Activated T-cell treated with anti-CD3 and anti-CD28 coated beads, Interleukin-2, amount 50 U/mL, for 72 hours (primary cell): ENCODE measurements around the gene COL1A1. TPM values are rescaled to one million over a fixed set of nuclear protein-coding genes. Genes with fewer than 3 reads are reported as not detected.

Source experiments
- ATAC-seq, 2 donors: fragments of 150-1000 bp; cut with Tn5 transposase; replicated peaks in 1 of 2; 2 replicates each; pipeline ENCODE4 v1.10.0; 2021; ENCODE audit warnings: moderate library complexity in 2 of 2, mild to moderate bottlenecking in 1 of 2
- DNase-seq, 2 donors: peaks; one replicate each; pipeline ENCODE4 v3.0.0; 2021 to 2022; ENCODE audit warnings: mixed read lengths in 1 of 2
- H3K27ac Mint-ChIP-seq: one replicate; pipeline ENCODE4 v1.8.0; 2022; ENCODE audit warnings: mild to moderate bottlenecking, moderate library complexity, mixed read lengths
- H3K27me3 Mint-ChIP-seq: one replicate; pipeline ENCODE4 v1.8.0; 2022; ENCODE audit warnings: low read depth, mixed read lengths
- H3K36me3 Mint-ChIP-seq, 2 donors: one replicate each; pipeline ENCODE4 v1.8.0; 2022; ENCODE audit warnings: mixed read lengths in 2 of 2, mild to moderate bottlenecking in 1 of 2; ENCODE audit not compliant: insufficient read depth in 2 of 2
- H3K4me1 Mint-ChIP-seq: one replicate; pipeline ENCODE4 v1.8.0; 2022; ENCODE audit warnings: low read depth, mixed read lengths
- H3K4me3 Mint-ChIP-seq, 2 donors: one replicate each; pipeline ENCODE4 v1.8.0; 2022; ENCODE audit warnings: mild to moderate bottlenecking in 2 of 2, mixed read lengths in 2 of 2, moderate library complexity in 2 of 2
- H3K9me3 Mint-ChIP-seq, 2 donors: one replicate each; pipeline ENCODE4 v1.8.0; 2022; ENCODE audit warnings: mixed read lengths in 2 of 2
- total RNA-seq, 2 donors: library from RNA; stranded (reverse); gene quantifications; one replicate each; pipeline ENCODE4 v1.2.3, GENCODE V29; 2022

Gene COL1A1
- total RNA-seq, 2 donors from 2014 or later: 9.8 to 10.3 TPM

GRCh38 chr17:50203086-50203485, 1.7 kb upstream of the COL1A1 start:
- Mint-ChIP-seq H3K4me1 (peaks cover 18% of the 10 kb centered on the region), H3K9me3 (no peaks in the 10 kb centered on the region), H3K27ac (no peak overlapping the region), H3K27me3 (peaks cover 68% of the 10 kb centered on the region), H3K4me3 (no peak overlapping the region), H3K36me3 (no peaks in the 10 kb centered on the region)
- DNase-seq (no peak), ATAC-seq (no peak)

- Mint-ChIP-seq H3K9me3 (no peaks in the 10 kb centered on the region), H3K4me3 (peak overlapping the region; percentile 86 to 87), H3K27ac (peak overlapping the region; percentile 35), H3K27me3 (peaks cover 48% of the 10 kb centered on the region), H3K36me3 (no peaks in the 10 kb centered on the region), H3K4me1 (peaks cover 18% of the 10 kb centered on the region)
- DNase-seq (peak; percentile 88 to 89), ATAC-seq (peak; percentile 83 to 87)
Measured at GRCh38 chr17:50200457-50201275, 765 bp downstream of the COL1A1 start.

- Mint-ChIP-seq H3K9me3 (no peaks in the 10 kb centered on the region), H3K36me3 (no peaks in the 10 kb centered on the region), H3K27me3 (peaks cover 40% of the 10 kb centered on the region), H3K27ac (no peak overlapping the region), H3K4me1 (peaks cover 18% of the 10 kb centered on the region), H3K4me3 (peak overlapping the region; percentile 86 to 87)
- peak; percentile 52 to 71 for DNase-seq
- peak; percentile 77 to 79 for ATAC-seq
Measured at GRCh38 chr17:50199803-50200456, 1.5 kb downstream of the COL1A1 start.

GRCh38 chr17:50199211-50199802, 2.1 kb downstream of the COL1A1 start:
- Mint-ChIP-seq H3K9me3 (no peaks in the 10 kb centered on the region), H3K4me1 (peaks cover 18% of the 10 kb centered on the region), H3K27ac (no peak overlapping the region), H3K27me3 (peaks cover 38% of the 10 kb centered on the region), H3K4me3 (peak overlapping the region in 1 of 2 donors; percentile 86), H3K36me3 (no peaks in the 10 kb centered on the region)
- ATAC-seq (no peak), DNase-seq (no peak)

- peak overlapping the region; percentile 5 to 16 for H3K4me3 Mint-ChIP-seq
- ATAC-seq: no peak
- peak; percentile 71 to 75 for DNase-seq
- H3K4me1 Mint-ChIP-seq: peaks cover 22% of the 10 kb centered on the region
- peaks cover 38% of the 10 kb centered on the region for H3K27me3 Mint-ChIP-seq
- H3K9me3 Mint-ChIP-seq: no peaks in the 10 kb centered on the region
- no peak overlapping the region for H3K27ac Mint-ChIP-seq
- no peaks in the 10 kb centered on the region for H3K36me3 Mint-ChIP-seq
Measured at GRCh38 chr17:50198026-50198669, 3.3 kb downstream of the COL1A1 start.

- ATAC-seq: no peak
- H3K27ac Mint-ChIP-seq: no peak overlapping the region
- peaks cover 25% of the 10 kb centered on the region for H3K27me3 Mint-ChIP-seq
- no peaks in the 10 kb centered on the region for H3K9me3 Mint-ChIP-seq
- H3K4me1 Mint-ChIP-seq: peaks cover 28% of the 10 kb centered on the region
- no peak for DNase-seq
- no peaks in the 10 kb centered on the region for H3K36me3 Mint-ChIP-seq
- no peak overlapping the region for H3K4me3 Mint-ChIP-seq
Measured at GRCh38 chr17:50196826-50197225, 4.6 kb downstream of the COL1A1 start.

- Mint-ChIP-seq H3K36me3 (no peaks in the 10 kb centered on the region), H3K9me3 (no peaks in the 10 kb centered on the region), H3K27me3 (peaks cover 17% of the 10 kb centered on the region), H3K4me3 (no peak overlapping the region), H3K4me1 (peaks cover 24% of the 10 kb centered on the region), H3K27ac (no peak overlapping the region)
- DNase-seq (no peak), ATAC-seq (no peak)
Measured at GRCh38 chr17:50196036-50196435, 5.4 kb downstream of the COL1A1 start.

- Mint-ChIP-seq H3K9me3 (no peaks in the 10 kb centered on the region), H3K27ac (no peak overlapping the region), H3K27me3 (peaks cover 11% of the 10 kb centered on the region)
Measured at GRCh38 chr17:50194934-50195865, 6.2 kb downstream of the COL1A1 start.

GRCh38 chr17:50194140-50194933, 7.1 kb downstream of the COL1A1 start:
- DNase-seq (no peak), ATAC-seq (no peak)
- Mint-ChIP-seq H3K4me3 (no peak overlapping the region), H3K27ac (no peak overlapping the region), H3K36me3 (no peaks in the 10 kb centered on the region), H3K9me3 (no peaks in the 10 kb centered on the region), H3K4me1 (peaks cover 17% of the 10 kb centered on the region), H3K27me3 (peaks cover 11% of the 10 kb centered on the region)

More at GRCh38 chr17:50194934-50195865, 6.2 kb downstream of the COL1A1 start:
- Mint-ChIP-seq H3K4me3 (no peak overlapping the region), H3K36me3 (no peaks in the 10 kb centered on the region), H3K4me1 (peaks cover 17% of the 10 kb centered on the region)
- ATAC-seq (no peak), DNase-seq (no peak)

- Mint-ChIP-seq H3K27ac (no peak overlapping the region), H3K27me3 (no peaks in the 10 kb centered on the region), H3K36me3 (no peaks in the 10 kb centered on the region), H3K4me1 (peaks cover 11% of the 10 kb centered on the region), H3K4me3 (no peak overlapping the region), H3K9me3 (no peaks in the 10 kb centered on the region)
- ATAC-seq (no peak), DNase-seq (no peak)
Measured at GRCh38 chr17:50192618-50193291, 8.7 kb downstream of the COL1A1 start.

GRCh38 chr17:50192144-50192617, 9.2 kb downstream of the COL1A1 start:
- no peak for DNase-seq
- Mint-ChIP-seq H3K4me1 (peaks cover 11% of the 10 kb centered on the region), H3K27ac (no peak overlapping the region), H3K36me3 (no peaks in the 10 kb centered on the region), H3K27me3 (no peaks in the 10 kb centered on the region), H3K9me3 (no peaks in the 10 kb centered on the region), H3K4me3 (no peak overlapping the region)
- no peak for ATAC-seq
